Measurements from ENCODE around the gene DAZAP2.
"Not testable (repeated sequence)": the region's sequence is repeated elsewhere in the genome, so short reads cannot be mapped to it uniquely, and the experiment has no call there.

The DAZAP2 gene

DNA sequence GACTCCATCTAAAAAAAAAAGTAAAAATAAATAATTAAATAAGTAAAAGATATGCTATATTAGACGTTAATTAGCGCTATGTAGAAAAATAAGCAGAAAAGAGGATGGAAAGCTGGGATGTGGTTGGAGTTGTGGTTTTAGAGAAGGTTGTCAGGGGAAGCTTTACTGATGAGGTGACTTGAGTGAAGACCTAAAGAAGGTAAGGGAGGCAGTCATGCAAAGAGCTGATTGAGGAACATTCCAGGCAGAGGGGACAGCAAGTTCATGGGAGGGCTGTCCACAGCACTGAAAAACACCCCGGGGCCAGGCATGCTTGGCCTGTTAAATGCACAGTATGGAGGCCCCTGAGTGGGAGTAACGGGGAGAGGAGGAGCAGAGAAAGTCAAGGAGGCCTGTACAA, 15.9 kb downstream of the DAZAP2 start:
- DNase-seq: no peak

DNA sequence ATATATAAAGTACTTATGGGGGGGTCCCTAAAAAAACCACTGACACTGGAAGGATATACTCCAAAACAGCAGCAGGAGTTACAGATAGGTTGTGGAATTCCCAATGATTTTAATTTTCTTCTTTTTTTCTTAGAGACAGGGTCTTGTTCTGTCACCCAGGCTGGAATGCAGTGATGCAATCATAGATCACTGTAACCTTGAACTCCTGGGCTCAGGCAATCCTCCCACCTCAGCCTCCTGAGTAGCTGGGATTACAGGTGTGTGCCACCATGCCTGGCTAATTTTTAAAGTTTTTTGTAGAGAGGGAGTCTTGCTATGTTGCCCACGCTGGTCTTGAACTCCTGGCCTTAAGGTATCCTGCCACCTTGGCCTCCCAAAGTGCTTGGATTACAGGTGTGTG, 21.0 kb downstream of the DAZAP2 start:
- not testable (repeated sequence) for DNase-seq

DNA sequence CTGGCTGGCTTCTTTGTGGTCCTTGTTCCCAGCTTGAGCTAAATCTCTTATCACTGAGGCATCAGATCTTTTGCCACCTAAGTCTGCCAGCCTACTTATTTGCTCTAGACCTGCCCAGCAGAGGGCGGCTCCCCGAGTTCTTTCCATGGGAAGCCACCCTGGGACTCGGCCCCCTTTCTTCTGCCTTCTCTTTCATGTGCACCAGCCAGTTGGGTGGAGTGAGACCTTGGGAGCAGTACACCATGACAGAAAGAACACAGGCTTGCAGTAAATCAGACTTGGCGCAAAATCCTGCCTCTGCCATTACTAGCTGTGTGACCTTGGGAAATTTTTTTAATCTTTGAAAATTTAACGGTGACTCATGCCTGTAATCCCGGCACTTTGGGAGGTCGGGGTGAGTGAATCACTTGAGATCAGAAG, 24.1 kb downstream of the DAZAP2 start:
- no peak for DNase-seq

DNA sequence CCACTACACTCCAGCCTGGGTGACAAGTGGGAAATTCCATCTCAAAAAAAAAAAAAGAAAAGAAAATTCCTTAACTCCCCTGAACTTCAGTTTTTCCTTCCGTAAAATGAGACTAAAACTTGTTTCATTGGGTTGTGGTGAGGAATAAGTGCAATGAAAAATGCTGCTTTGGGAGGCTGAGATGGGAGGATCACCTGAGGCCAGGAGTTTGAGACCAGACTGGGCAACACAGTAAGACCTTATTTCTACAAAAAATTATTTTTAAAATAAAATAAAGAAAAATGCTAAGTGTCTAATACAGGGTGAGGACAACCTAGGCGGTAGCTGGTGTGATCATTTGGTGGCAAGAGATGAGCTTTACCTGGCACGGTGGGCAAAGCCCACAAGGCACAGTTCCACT, 24.7 kb downstream of the DAZAP2 start:
- no peak for DNase-seq

DNA sequence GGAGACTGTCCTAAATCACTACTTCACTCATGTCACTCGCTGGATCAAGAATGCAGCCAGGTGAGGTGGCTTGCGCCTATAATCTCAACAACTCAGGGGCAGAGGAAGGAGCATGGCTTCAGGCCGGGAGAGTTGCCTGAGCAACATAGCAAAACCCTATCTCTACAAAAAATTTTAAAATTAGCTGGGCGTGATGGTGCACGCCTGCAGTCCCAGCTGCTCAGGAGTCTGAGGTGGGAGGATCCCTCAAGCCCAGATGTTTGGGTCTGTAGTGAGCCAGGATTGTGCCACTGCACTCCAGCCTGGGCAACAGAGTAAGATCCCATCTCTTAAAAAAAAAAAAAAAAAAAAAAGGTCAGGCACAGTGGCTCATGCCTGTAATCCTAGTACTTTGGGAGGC, 25.7 kb downstream of the DAZAP2 start:
- no peak for DNase-seq

DNA sequence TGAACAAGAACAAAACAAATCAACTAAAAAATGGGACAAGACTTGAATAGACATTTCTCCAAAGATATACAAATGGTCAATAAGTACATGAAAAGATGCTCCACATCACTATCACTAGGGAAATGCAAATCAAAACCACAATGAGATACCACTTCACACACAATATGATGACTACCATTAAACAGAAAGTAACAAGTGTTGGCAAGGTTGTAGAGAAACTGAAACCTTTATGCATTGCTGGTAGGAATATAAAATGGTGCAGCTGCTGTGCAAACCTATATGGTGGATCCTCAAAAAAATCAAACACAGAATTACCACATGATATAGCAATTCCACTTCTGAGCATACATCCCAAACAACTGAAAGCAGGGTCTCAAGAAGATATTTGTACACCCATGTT, 26.4 kb downstream of the DAZAP2 start:
- no peak for DNase-seq

DNA sequence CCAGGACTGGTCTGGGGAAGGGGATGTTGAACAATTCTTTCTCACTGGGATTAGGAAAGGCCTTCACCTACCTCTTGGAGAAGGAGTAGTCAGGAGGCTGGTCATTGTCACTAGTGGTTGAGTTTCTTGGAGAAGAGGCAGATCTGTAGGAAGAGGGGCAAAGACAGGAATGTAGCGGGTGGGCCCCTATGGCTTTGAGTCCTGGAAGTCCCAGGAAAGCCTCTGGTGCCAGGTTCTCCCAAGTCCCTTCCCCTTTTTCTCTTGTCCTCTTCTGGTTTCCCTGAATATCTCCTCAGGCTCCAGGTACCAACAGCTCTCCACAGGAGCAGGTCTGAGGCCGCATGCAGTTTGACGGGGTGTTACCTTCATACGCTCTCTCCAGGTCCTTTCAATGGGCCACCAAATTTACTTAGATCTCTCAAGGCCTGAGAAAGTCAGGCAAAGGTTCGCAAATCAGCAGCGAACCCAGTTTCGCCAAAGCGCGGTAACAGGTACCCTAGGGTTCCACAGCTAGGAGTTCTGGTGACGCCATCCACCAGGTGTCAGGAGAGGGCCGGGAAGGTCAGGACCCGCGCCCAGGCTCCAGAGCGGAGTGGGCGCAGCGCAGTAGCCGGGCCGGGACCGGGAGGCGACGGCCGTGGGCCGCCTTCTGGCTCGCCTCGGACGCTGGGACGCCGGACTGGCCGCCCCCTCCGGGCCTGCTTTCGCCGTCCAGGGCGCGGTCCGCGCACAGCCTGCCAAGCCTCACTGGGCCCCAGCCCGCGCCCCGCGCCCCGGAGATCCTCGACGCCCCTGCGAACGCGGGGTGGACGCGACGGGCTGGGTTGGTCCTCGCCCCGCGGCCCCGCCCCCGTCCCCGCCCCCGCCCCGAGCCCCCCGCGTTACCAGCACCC, 30.8 kb downstream of the DAZAP2 start:
- no peak for DNase-seq

DNA sequence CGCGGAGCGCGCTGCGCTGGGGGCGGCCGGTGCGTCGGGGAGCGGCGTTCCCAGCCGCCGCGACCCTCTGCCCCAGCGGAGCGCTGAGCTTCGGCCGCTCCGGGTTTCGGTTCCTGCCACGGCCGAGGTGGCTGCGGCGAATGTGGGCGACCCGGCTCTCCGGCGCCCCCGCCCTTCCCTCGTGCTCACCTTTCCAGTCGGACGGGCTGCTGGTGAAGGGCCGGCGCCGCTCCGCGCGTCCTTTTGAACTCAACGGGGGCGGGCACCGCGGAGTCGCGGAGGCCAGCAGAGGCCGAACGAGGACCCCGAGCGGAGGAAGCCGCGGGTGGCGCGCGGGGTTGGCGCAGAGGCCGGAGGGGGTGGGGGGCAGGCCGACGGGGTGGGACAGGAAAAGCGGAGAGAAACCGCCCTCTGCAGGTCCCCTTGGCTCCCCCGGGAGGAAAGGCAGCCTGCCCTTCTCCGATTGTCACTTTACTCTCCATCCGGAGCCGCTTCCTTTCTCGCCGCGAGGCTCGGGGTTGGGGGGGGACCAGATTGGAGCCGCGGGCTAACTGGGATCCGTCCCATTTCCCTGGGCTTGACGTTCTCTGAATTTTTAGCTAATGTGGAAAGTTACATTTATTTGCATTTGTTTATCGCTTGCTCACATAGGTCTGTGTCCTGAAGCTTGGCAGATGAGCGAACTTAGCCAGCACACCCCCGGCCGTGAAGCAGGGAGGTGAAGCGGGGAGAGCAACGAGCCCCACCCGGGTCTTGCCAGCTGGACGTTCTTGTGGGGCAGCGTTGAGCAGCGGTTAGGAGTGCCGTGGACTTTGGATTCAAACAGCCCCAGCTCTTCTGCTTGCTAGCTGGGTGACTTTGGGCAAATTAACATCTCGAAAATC, 31.7 kb downstream of the DAZAP2 start, which contains the start of gene SMAGP:
SMAGP (minus strand) TSS at position 349 of the 884 bp plus-strand sequence. CDS start 1,137 bp downstream, outside the sequence.
- peak; percentile 11 for DNase-seq

DNA sequence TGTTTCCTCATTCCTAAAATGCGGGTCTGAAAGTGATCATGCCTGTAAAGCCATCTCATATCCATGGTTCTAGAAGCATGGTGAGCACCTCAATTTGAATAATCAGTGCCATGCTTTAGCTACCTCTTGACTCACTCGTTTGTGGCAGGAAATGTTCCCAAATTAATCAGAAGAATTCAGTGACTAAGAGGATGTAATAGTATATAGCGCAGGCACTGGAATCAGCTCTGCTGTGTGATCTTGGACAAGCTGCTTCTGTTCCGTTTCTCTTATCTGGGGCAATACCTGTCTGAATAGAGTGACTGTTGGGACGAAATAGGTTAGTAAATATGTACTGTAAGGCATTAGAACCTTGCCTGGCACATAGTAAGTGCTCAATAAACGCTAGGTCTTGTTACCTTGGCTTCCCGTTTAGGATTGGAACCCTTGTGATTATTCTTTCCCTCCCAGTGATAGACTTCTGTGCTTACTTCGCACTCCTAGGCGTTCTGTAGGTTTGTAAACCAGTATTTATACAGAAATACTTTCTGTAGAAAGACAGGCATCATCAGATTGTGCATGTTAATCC, 32.4 kb downstream of the DAZAP2 start:
- no peak for DNase-seq

DNA sequence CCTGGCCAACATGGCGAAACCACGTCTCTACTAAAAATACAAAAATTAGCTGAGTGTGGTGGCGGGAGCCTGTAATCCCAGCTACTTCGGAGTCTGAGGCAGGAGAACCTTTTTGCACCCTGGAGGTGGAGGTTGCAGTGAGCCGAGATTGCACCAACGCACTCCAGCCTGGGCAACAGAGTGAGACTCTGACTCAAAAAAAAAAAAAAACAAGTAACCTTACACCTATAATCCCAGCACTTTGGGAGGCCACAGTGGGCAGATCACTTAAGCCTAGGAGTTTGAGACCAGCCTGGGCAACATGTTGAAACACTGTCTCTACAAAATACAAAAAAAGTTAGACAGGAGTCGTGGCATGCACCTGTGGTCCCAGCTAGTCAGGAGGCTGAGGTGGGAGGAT, 34.2 kb downstream of the DAZAP2 start:
- DNase-seq: not testable (repeated sequence)

DNA sequence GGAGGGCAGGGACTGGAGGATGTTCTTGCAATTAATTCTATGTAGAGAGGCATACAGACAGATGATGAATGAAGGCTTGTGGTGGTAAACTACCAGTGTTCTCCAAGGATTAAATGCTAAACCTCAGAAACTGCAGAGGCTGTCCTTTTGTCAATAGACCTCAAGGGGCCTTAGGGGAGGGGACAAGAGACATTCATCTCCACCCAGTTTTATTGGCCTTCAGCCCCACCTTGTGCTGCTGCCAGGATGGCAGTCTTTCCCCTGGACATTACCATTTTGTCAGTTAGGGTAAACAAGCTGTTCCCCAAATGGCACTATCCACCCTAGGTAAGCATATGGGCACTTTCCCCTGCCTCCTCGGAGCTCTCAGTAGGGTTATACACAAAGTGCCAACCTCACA, 36.5 kb downstream of the DAZAP2 start:
- no peak for DNase-seq

DNA sequence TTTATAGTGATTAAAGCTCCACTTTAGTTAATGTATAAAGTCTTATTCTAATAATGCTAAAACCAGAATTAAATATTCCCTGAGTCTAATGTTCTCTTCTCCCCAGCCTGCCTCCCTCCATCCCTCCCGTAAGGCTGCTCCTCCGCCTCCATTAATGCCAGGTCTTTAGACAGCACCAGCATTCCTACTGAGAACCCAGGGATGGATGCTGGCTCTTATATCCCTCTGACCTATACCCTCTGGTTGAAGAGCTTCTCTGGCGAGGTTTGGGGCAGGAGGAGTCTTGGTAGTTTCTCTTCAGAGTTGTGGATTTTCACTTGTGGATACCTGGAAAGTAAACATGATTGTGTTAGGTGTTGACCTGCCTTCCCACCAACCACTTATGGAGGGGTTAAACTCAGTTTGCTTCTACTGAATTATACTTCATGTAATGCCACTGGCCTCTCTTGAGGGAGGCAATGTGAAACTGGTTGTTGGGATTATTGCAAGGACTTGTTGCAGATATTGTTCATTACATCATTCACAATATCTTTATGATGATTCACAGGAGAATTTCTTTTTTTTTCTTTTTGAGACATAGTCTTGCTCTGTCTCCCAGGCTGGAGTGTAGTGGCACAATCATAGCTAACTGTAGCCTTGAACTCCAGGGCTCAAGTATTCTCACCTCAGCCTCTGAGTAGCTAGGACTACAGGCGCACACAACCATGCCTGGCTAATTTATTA, 42.7 kb downstream of the DAZAP2 start:
- DNase-seq: no peak

DNA sequence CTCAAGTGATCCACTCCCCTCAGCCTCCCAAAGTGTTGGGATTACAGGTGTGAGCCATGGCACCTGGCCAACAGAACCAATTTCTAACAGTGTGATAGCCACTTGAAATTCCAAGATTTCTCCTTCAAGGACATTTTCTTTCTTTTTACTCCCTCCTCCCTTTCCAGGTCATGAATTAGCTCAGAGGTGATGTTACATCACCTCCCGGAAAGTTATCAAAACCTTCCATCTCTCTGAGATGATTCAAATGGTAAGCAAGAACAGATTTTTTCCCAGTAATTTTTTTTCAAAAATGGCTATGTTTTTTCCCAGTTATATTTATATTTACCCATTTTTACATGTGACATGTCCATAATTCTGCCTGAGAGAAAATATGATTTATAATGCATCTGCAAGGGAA, 47.2 kb downstream of the DAZAP2 start:
- DNase-seq: no peak

DNA sequence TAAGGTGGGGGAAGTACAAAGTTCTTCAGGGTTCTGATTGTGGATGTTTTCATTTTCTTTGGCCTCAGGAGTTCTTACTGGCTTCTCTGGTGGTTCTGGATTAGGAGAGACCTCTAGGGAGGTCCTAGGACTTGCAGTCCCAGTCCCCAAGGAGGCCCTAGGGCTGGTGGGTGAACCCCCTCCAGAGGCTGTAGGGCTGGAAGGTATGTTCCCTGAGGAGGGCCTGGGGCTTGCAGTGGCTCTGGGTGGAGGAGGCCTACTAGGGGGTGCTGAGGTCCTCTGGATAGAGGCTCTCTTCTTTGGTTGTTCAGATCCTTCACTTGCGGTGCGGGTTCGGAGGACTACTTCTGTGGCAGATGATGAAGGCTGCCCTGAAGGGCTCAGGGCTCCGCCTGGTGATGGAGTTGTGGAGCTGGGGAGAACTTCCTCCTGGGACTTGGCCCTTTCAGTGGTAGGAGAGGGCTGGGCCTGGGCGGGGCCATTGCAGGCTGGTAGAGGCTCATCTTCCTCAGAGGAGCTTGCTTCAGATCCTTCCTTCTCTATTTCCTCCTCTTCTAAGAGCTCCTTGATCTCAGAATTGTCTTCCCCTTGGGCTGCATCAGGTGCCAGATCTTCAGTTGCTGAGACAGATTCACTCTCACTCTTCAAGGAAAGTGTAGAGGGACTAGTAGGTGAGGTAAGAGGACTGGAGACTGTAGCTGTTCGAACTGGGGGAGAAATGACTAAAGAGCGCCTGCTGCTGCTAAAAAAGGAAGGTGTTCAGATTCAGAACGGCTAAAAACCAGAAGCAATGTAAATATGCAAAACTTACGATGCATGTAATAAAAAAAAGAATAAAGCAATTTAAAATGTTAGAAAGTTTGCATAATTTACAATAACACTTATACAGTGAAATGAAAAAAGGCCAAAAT, 53.2 kb downstream of the DAZAP2 start:
- not testable (repeated sequence) for DNase-seq

Measured in DMS79 treated with DMSO at 0.1 percent for 48 hours (cell line).